ENCODE results near the gene EXOC3.
A peak's percentile ranks its signal among the peaks of the same experiment; 100 is the strongest.

Gene EXOC3

GRCh38 chr5:430214-430925, 12.6 kb upstream of the EXOC3 start:
- Histone ChIP-seq H3K4me3 (IDR thresholded peaks at IDR 0.05; ENCODE audit: insufficient read depth, low read depth, low read length) (no peak overlapping the region), H3K9ac (no peak overlapping the region), H3K36me3 (ENCODE audit: insufficient read depth) (no peaks in the 10 kb centered on the region), H3K79me2 (ENCODE audit: insufficient read depth, low read depth) (no peaks in the 10 kb centered on the region), H2AFZ (ENCODE audit: low read depth) (no peak overlapping the region), H3K4me1 (ENCODE audit: low read depth, poor library complexity, severe bottlenecking) (no peaks in the 10 kb centered on the region), H3K27ac (no peak overlapping the region), H3K27me3 (ENCODE audit: insufficient read depth, low read depth) (no peaks in the 10 kb centered on the region), H3K4me2 (no peak overlapping the region), H4K20me1 (ENCODE audit: insufficient read depth) (no peaks in the 10 kb centered on the region)
- no peak for TF ChIP-seq CTCF (conservative IDR thresholded peaks at IDR 0.05; ENCODE audit: low read depth, low read length)

DNA sequence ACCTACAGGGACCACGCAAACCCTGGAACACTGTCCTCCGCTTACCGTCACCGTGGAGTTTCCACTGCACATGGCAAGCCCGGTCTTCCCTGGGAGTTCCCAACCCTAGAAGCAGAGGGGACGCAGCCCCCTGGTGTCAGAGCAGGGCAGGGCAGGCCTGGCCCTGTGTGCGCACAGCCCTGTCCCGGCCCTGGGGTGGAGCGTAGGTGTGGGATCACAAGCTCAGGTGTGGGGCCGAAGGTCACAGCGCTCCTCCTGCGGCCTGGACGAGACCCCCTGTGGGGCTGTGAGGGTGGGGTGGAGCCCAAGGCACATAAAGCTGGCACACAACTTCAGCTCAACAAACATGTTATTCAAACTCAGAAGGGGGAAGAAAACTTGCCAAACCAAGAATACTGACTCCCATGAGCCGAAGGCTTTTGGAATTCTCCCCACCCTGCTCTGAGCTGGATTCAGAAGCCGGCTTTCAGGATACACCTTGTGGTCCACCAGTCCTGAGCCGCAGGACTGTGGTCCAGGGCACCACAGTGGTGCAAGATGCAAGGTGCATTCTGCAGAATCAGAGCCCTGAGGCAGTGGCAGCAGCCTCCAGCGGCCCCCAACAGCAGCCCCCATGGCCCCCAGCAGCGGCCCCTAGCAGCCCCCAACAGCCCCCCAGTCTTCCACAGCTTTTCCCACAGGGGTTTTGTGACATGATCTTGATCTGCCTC, 11.8 kb upstream of the EXOC3 start:
- H3K27me3 ChIP-seq (ENCODE audit: insufficient read depth, low read depth) = no peaks in the 10 kb centered on the region
- H3K4me1 ChIP-seq (ENCODE audit: low read depth, poor library complexity, severe bottlenecking) = no peaks in the 10 kb centered on the region
- no peaks in the 10 kb centered on the region for H3K79me2 ChIP-seq (ENCODE audit: insufficient read depth, low read depth)
- no peaks in the 10 kb centered on the region for H3K36me3 ChIP-seq (ENCODE audit: insufficient read depth)
- H4K20me1 ChIP-seq (ENCODE audit: insufficient read depth) = no peaks in the 10 kb centered on the region
- H3K4me3 ChIP-seq (IDR thresholded peaks at IDR 0.05; ENCODE audit: insufficient read depth, low read depth, low read length) = no peak overlapping the region
- H2AFZ ChIP-seq (ENCODE audit: low read depth) = no peak overlapping the region
- H3K27ac ChIP-seq = no peak overlapping the region
- H3K4me2 ChIP-seq = no peak overlapping the region
- no peak overlapping the region for H3K9ac ChIP-seq
- TF ChIP-seq CTCF (conservative IDR thresholded peaks at IDR 0.05; ENCODE audit: low read depth, low read length) = peak; percentile 75

- Histone ChIP-seq H3K27me3 (ENCODE audit: insufficient read depth, low read depth) (no peaks in the 10 kb centered on the region), H3K27ac (no peak overlapping the region), H3K4me3 (IDR thresholded peaks at IDR 0.05; ENCODE audit: insufficient read depth, low read depth, low read length) (no peak overlapping the region), H2AFZ (ENCODE audit: low read depth) (no peak overlapping the region), H3K9ac (no peak overlapping the region), H3K36me3 (ENCODE audit: insufficient read depth) (no peaks in the 10 kb centered on the region), H3K79me2 (ENCODE audit: insufficient read depth, low read depth) (no peaks in the 10 kb centered on the region), H3K4me1 (ENCODE audit: low read depth, poor library complexity, severe bottlenecking) (no peaks in the 10 kb centered on the region), H4K20me1 (ENCODE audit: insufficient read depth) (no peaks in the 10 kb centered on the region), H3K4me2 (no peak overlapping the region)
- TF ChIP-seq CTCF (conservative IDR thresholded peaks at IDR 0.05; ENCODE audit: low read depth, low read length) = no peak
These were observed 11.3 kb upstream of the EXOC3 start for GRCh38 chr5:431711-432050.

DNA sequence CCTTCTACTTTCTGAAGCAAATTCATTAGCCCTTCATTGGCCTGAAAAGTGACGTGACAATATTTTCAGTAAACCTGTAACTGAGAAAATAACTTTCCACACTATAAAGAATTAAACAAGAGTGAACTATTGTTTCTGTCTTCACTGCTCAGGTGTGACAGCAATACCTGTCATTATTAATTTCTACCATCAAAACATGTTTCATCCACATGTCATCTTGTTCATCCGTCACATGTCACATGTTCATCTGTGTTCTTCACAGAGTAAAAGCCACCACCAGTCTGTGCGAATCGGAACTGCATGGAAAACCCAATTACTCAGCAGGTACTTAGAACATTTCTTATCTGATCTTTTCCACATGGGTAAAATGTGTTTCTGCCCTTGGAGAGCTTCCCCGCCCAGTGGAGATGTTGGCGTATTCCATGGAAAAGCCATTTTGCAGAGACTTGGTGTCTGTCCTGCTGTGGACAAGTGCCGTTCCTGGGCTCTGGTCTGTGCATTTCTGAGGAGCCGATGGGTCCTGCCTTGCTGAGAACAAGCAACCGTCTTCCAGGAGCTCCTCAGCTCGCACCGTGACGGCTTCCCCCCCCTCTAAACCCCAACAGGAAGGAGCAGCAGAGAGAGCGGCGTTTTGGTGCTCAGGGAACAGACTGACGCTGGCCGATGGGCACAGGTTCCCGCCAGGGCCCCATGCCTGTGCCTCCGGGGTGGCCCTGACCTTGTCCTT, 10.6 kb upstream of the EXOC3 start:
- Histone ChIP-seq H3K36me3 (ENCODE audit: insufficient read depth) (no peaks in the 10 kb centered on the region), H3K27ac (no peak overlapping the region), H3K4me3 (IDR thresholded peaks at IDR 0.05; ENCODE audit: insufficient read depth, low read depth, low read length) (no peak overlapping the region), H3K4me1 (ENCODE audit: low read depth, poor library complexity, severe bottlenecking) (no peaks in the 10 kb centered on the region), H4K20me1 (ENCODE audit: insufficient read depth) (no peaks in the 10 kb centered on the region), H3K4me2 (no peak overlapping the region), H3K79me2 (ENCODE audit: insufficient read depth, low read depth) (no peaks in the 10 kb centered on the region), H3K9ac (no peak overlapping the region), H3K27me3 (ENCODE audit: insufficient read depth, low read depth) (no peaks in the 10 kb centered on the region), H2AFZ (ENCODE audit: low read depth) (no peak overlapping the region)
- no peak for TF ChIP-seq CTCF (conservative IDR thresholded peaks at IDR 0.05; ENCODE audit: low read depth, low read length)
